GM19351 (cell line): Measurements from ENCODE around the gene NFIC.
A peak's percentile ranks its signal among the peaks of the same experiment; 100 is the strongest.
"Not testable (repeated sequence)": the region's sequence is repeated elsewhere in the genome, so short reads cannot be mapped to it uniquely, and the experiment has no call there.

Experiments used
- ATAC-seq: cut with Tn5 transposase; IDR thresholded peaks from one replicate; pipeline ENCODE4 v1.9.1; 2021; ENCODE audit warnings: mild to moderate bottlenecking, moderate library complexity; ENCODE audit not compliant: unreplicated experiment

Gene NFIC

GRCh38 chr19:3415695-3416094, 49.3 kb downstream of the NFIC start:
- ATAC-seq: no peak

GRCh38 chr19:3420244-3420755, 53.9 kb downstream of the NFIC start:
- ATAC-seq: no peak

GRCh38 chr19:3420909-3421619, 54.7 kb downstream of the NFIC start:
- ATAC-seq: no peak

- ATAC-seq: not testable (repeated sequence)
Observed at GRCh38 chr19:3421656-3422055, 55.3 kb downstream of the NFIC start.

- ATAC-seq: no peak
Observed at GRCh38 chr19:3423183-3423829, 56.9 kb downstream of the NFIC start.

- ATAC-seq: no peak
Observed at GRCh38 chr19:3426433-3426832, 60.0 kb downstream of the NFIC start.

- not testable (repeated sequence) for ATAC-seq
Observed at GRCh38 chr19:3430366-3430680, 63.9 kb downstream of the NFIC start.

GRCh38 chr19:3431760-3432397, 65.5 kb downstream of the NFIC start:
- ATAC-seq: no peak

- ATAC-seq: no peak
Observed at GRCh38 chr19:3433313-3433712, 66.9 kb downstream of the NFIC start.

GRCh38 chr19:3433805-3434540, 67.6 kb downstream of the NFIC start:
- ATAC-seq: no peak

- ATAC-seq: peak; percentile 87
Observed at GRCh38 chr19:3434630-3435553, 68.5 kb downstream of the NFIC start.

- no peak for ATAC-seq
Observed at GRCh38 chr19:3440082-3440481, 73.7 kb downstream of the NFIC start.

GRCh38 chr19:3441089-3441985, 75.0 kb downstream of the NFIC start:
- ATAC-seq: no peak

GRCh38 chr19:3441986-3442329, 75.6 kb downstream of the NFIC start:
- no peak for ATAC-seq

- ATAC-seq: no peak
Observed at GRCh38 chr19:3442487-3443071, 76.2 kb downstream of the NFIC start.

- no peak for ATAC-seq
Observed at GRCh38 chr19:3443840-3444694, 77.7 kb downstream of the NFIC start.

GRCh38 chr19:3444695-3445234, 78.4 kb downstream of the NFIC start:
- no peak for ATAC-seq

GRCh38 chr19:3446657-3447056, 80.3 kb downstream of the NFIC start:
- not testable (repeated sequence) for ATAC-seq
